HEK293 (cell line): Measurements from ENCODE around the gene RIN3.

Source experiments
- PRDM1 ChIP-seq: fragments of 450-650 bp; formaldehyde crosslinking; IDR thresholded peaks from 2 replicates; pipeline ENCODE4; 2016; ENCODE audit warnings: missing biosample characterization, missing genetic modification characterization
- ZNF157 ChIP-seq: fragments of 450-650 bp; formaldehyde crosslinking; IDR thresholded peaks from 2 replicates; pipeline ENCODE4 v1.5.1; 2016; ENCODE audit warnings: missing biosample characterization, missing genetic modification characterization
- ZNF561 ChIP-seq: fragments of 450-650 bp; IDR thresholded peaks from 2 replicates; pipeline ENCODE4 v1.5.1; 2018; ENCODE audit warnings: missing biosample characterization, missing genetic modification characterization, borderline replicate concordance
- TF ChIP-seq, protein P1 (sequence below): fragments of 450-650 bp; formaldehyde crosslinking; IDR thresholded peaks from 2 replicates; pipeline ENCODE4 v1.5.1; 2016; ENCODE audit warnings: missing biosample characterization, missing genetic modification characterization
- TF ChIP-seq, protein P2 (sequence below): fragments of 450-650 bp; formaldehyde crosslinking; optimal IDR thresholded peaks from 2 replicates; pipeline ENCODE3; 2016; ENCODE audit warnings: missing biosample characterization, mild to moderate bottlenecking, missing genetic modification characterization
- TF ChIP-seq, protein P3 (sequence below): fragments of 450-650 bp; IDR thresholded peaks from 2 replicates; pipeline ENCODE4 v1.5.1; 2018; ENCODE audit warnings: missing biosample characterization, mild to moderate bottlenecking, missing genetic modification characterization

DNA sequence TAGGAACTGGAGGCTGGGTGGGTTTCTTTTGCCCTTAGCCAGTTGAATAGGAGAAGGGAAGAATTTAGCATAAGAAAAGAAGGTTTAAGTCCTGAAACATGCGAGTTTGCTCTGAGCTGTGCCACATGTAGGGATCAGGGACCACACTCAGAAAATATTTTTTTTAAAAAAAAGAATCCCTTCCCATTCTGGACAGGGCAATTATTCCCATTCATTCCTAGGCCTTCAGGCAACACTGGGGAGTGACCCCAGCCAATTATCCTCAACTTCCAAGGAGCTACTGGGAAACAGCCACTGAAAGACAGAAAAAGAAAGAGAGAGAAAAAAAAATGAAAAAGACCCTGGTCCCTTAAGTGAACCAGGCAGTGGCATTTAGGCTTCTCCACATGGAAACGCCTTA is 115.1 kb downstream of the RIN3 start:
- TF ChIP-seq, protein P1, sequence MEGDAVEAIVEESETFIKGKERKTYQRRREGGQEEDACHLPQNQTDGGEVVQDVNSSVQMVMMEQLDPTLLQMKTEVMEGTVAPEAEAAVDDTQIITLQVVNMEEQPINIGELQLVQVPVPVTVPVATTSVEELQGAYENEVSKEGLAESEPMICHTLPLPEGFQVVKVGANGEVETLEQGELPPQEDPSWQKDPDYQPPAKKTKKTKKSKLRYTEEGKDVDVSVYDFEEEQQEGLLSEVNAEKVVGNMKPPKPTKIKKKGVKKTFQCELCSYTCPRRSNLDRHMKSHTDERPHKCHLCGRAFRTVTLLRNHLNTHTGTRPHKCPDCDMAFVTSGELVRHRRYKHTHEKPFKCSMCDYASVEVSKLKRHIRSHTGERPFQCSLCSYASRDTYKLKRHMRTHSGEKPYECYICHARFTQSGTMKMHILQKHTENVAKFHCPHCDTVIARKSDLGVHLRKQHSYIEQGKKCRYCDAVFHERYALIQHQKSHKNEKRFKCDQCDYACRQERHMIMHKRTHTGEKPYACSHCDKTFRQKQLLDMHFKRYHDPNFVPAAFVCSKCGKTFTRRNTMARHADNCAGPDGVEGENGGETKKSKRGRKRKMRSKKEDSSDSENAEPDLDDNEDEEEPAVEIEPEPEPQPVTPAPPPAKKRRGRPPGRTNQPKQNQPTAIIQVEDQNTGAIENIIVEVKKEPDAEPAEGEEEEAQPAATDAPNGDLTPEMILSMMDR (tag by site-specific recombination) = no peak
- TF ChIP-seq ZNF561 (tag by site-specific recombination) = no peak
- no peak for TF ChIP-seq ZNF157 (tag by site-specific recombination)
- TF ChIP-seq PRDM1 (tag by site-specific recombination) = no peak
- TF ChIP-seq, protein P2, sequence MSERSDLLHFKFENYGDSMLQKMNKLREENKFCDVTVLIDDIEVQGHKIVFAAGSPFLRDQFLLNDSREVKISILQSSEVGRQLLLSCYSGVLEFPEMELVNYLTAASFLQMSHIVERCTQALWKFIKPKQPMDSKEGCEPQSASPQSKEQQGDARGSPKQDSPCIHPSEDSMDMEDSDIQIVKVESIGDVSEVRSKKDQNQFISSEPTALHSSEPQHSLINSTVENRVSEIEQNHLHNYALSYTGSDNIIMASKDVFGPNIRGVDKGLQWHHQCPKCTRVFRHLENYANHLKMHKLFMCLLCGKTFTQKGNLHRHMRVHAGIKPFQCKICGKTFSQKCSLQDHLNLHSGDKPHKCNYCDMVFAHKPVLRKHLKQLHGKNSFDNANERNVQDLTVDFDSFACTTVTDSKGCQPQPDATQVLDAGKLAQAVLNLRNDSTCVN (tag by site-specific recombination) = no peak
- TF ChIP-seq, protein P3, sequence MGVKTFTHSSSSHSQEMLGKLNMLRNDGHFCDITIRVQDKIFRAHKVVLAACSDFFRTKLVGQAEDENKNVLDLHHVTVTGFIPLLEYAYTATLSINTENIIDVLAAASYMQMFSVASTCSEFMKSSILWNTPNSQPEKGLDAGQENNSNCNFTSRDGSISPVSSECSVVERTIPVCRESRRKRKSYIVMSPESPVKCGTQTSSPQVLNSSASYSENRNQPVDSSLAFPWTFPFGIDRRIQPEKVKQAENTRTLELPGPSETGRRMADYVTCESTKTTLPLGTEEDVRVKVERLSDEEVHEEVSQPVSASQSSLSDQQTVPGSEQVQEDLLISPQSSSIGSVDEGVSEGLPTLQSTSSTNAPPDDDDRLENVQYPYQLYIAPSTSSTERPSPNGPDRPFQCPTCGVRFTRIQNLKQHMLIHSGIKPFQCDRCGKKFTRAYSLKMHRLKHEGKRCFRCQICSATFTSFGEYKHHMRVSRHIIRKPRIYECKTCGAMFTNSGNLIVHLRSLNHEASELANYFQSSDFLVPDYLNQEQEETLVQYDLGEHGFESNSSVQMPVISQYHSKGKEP (tag by site-specific recombination) = no peak
